CD4-positive, alpha-beta memory T cell (primary cell): Measurements from ENCODE around the gene SNX15. TPM values are rescaled to one million over a fixed set of nuclear protein-coding genes. Genes with fewer than 3 reads are reported as not detected.
"Not testable (repeated sequence)": the region's sequence is repeated elsewhere in the genome, so short reads cannot be mapped to it uniquely, and the experiment has no call there.

Experiments used
- CTCF ChIA-PET: fragments of 350-600 bp; sonication (Branson Sonifier 250); formaldehyde crosslinking; loops from one replicate; lab custom pipeline; 2021; ENCODE audit warnings: inconsistent platforms; ENCODE audit not compliant: partially characterized antibody; lab: Charles Lee
- POLR2A ChIA-PET: fragments of 350-600 bp; sonication (Branson Sonifier 250); formaldehyde crosslinking; loops from one replicate; lab custom pipeline; 2021; ENCODE audit not compliant: partially characterized antibody; lab: Charles Lee
- DNase-seq, 5 donors: peaks; one replicate each; pipeline versions ENCODE4 v3.0.0 to v3.0.0-alpha.2; 2020 to 2022; ENCODE audit warnings: mixed read lengths in 1 of 5
- H3K27ac ChIP-seq: one replicate; pipeline ENCODE4 v1.7.0; 2013; ENCODE audit warnings: low read depth, low read length
- H3K27me3 ChIP-seq: 2 replicates; pipeline ENCODE4 v1.7.0; 2013; ENCODE audit warnings: mild to moderate bottlenecking, low read length, moderate library complexity; ENCODE audit not compliant: insufficient read depth
- H3K36me3 ChIP-seq: 2 replicates; pipeline ENCODE4 v1.7.0; 2013; ENCODE audit warnings: mild to moderate bottlenecking, low read length, moderate library complexity; ENCODE audit not compliant: insufficient read depth
- H3K4me1 ChIP-seq: 2 replicates; pipeline ENCODE4 v1.7.0; 2013; ENCODE audit warnings: mild to moderate bottlenecking, low read length, moderate library complexity; ENCODE audit not compliant: insufficient read depth
- H3K4me3 ChIP-seq, 2 donors: one replicate each; pipeline ENCODE4 v1.7.0; 2013; ENCODE audit warnings: low read length in 2 of 2, mild to moderate bottlenecking in 1 of 2
- H3K9me3 ChIP-seq, 2 donors: one replicate each; pipeline ENCODE4 v1.7.0; 2013; ENCODE audit warnings: low read length in 2 of 2, control low read depth in 1 of 2; ENCODE audit not compliant: control insufficient read depth in 1 of 2
- H3K27ac Mint-ChIP-seq, 7 donors: one replicate each; pipeline ENCODE4 v1.8.0; 2020 to 2021; ENCODE audit warnings: mixed read lengths in 7 of 7, mild to moderate bottlenecking in 6 of 7, inconsistent platforms in 3 of 7, moderate library complexity in 3 of 7
- H3K27me3 Mint-ChIP-seq, 2 donors: one replicate each; pipeline ENCODE4 v1.8.0; 2020 to 2021; ENCODE audit warnings: mixed read lengths in 2 of 2
- H3K36me3 Mint-ChIP-seq, 2 donors: one replicate each; pipeline ENCODE4 v1.8.0; 2020 to 2021; ENCODE audit warnings: mixed read lengths in 2 of 2, inconsistent platforms in 1 of 2, mild to moderate bottlenecking in 1 of 2
- H3K4me1 Mint-ChIP-seq, 4 donors: one replicate each; pipeline ENCODE4 v1.8.0; 2020 to 2021; ENCODE audit warnings: mixed read lengths in 4 of 4, mild to moderate bottlenecking in 1 of 4
- H3K4me3 Mint-ChIP-seq, 8 donors: one replicate each; pipeline ENCODE4 v1.8.0; 2020 to 2021; ENCODE audit warnings: mixed read lengths in 8 of 8, mild to moderate bottlenecking in 7 of 8, moderate library complexity in 6 of 8, inconsistent platforms in 3 of 8
- H3K9me3 Mint-ChIP-seq, 8 donors: one replicate each; pipeline ENCODE4 v1.8.0; 2020 to 2021; ENCODE audit warnings: mixed read lengths in 8 of 8, mild to moderate bottlenecking in 5 of 8, inconsistent platforms in 3 of 8, moderate library complexity in 1 of 8
- intact Hi-C: fragments of 100-400 bp; cut with micrococcal nuclease; formaldehyde crosslinking; loops from one replicate; pipeline ENCODE4 v1.15.1; 2023
- polyA plus RNA-seq, 2 donors: library from polyadenylated mRNA; unstranded; fragments of 300-500 nt; fragmentation: Illumina TruSeq; gene quantifications; one replicate each; pipeline ENCODE4 v1.2.3, GENCODE V29; 2021
- total RNA-seq, 2 experiments: library from RNA; stranded (reverse); gene quantifications; one replicate each; pipeline ENCODE4 v1.2.3, GENCODE V29; 2021

The SNX15 gene
- total and polyA plus RNA-seq, 4 experiments from 2014 or later = 19.8 to 26.7 (median 23.9) TPM

- Mint-ChIP-seq H3K4me3 (peak overlapping the region; percentile 88 to 97 (median 92)), H3K36me3 (peaks cover 0 to 7% of the 10 kb centered on the region in 2 donors), H3K4me1 (peaks cover 13 to 28% (median 23%) of the 10 kb centered on the region in 4 donors), H3K9me3 (no peaks in the 10 kb centered on the region), H3K27ac (peak overlapping the region; percentile 85 to 96 (median 93)), H3K27me3 (no peaks in the 10 kb centered on the region)
- no peak for DNase-seq
- Histone ChIP-seq H3K27ac (peak overlapping the region; percentile 98), H3K27me3 (no peaks in the 10 kb centered on the region), H3K9me3 (no peaks in the 10 kb centered on the region), H3K36me3 (peaks cover 6% of the 10 kb centered on the region), H3K4me1 (peaks cover 23% of the 10 kb centered on the region), H3K4me3 (peak overlapping the region; percentile 52 to 97)
- CTCF ChIA-PET = interaction anchor here (0.8 to 7.1 kb wide), 20 partner anchors 9 to 579 kb away, joined by 3 to 65 read pairs (median 4); partner anchors contain the start of genes BATF2, CDC42BPG, CDCA5 and FAU
- POLR2A ChIA-PET = interaction anchor here (0.8 to 3.3 kb wide), 27 partner anchors 10 to 1358 kb away, joined by 3 to 21 read pairs (median 4); partner anchors contain the start of genes CAPN1, FAU, MAJIN and MRPL49
- intact Hi-C loops = loop anchor here (1.0 to 5.0 kb wide), 4 partner anchors 13 to 227 kb away; partner anchors contain the start of gene SNX15
Measured at GRCh38 chr11:65014726-65015227, 12.5 kb upstream of the SNX15 start.

- intact Hi-C loops = no loop called here
- no peak overlapping the region for H3K4me3 ChIP-seq
- H3K27ac ChIP-seq = no peak overlapping the region
- Mint-ChIP-seq H3K4me3 (peak overlapping the region in 1 of 8 donors; percentile 40), H3K9me3 (no peaks in the 10 kb centered on the region), H3K27me3 (no peaks in the 10 kb centered on the region), H3K27ac (peak overlapping the region in 5 of 7 donors; percentile 24 to 71 (median 46)), H3K4me1 (peaks cover 13 to 28% (median 23%) of the 10 kb centered on the region in 4 donors), H3K36me3 (peaks cover 0 to 9% of the 10 kb centered on the region in 2 donors)
- peaks cover 10% of the 10 kb centered on the region for H3K36me3 ChIP-seq
- POLR2A ChIA-PET = interaction anchor here (1.0 kb wide), 1 partner anchor 24 kb away, joined by 3 read pairs; the partner anchor contains the start of gene SAC3D1
- no peaks in the 10 kb centered on the region for H3K27me3 ChIP-seq
- no peak for DNase-seq
- peaks cover 23% of the 10 kb centered on the region for H3K4me1 ChIP-seq
- CTCF ChIA-PET = no interaction called here
- H3K9me3 ChIP-seq = no peaks in the 10 kb centered on the region
Measured at GRCh38 chr11:65016705-65017104, 10.5 kb upstream of the SNX15 start.

- ChIA-PET POLR2A (interaction anchor here (0.6 to 1.0 kb wide), 4 partner anchors 9 to 104 kb away, joined by 3 to 4 read pairs (median 4); partner anchors contain the start of genes CDCA5, FAU, MRPL49 and SAC3D1), CTCF (interaction anchor here (0.8 to 1.3 kb wide), 2 partner anchors 65 to 93 kb away, joined by 3 read pairs; no protein-coding TSS in a partner anchor)
- no peak for DNase-seq
- H3K4me1 Mint-ChIP-seq = peaks cover 13 to 32% (median 23%) of the 10 kb centered on the region in 4 donors
- H3K36me3 ChIP-seq = peaks cover 10% of the 10 kb centered on the region
- H3K9me3 ChIP-seq = no peaks in the 10 kb centered on the region
- no peaks in the 10 kb centered on the region for H3K9me3 Mint-ChIP-seq
- peak overlapping the region in 3 of 7 donors; percentile 17 to 60 (median 42) for H3K27ac Mint-ChIP-seq
- no peak overlapping the region for H3K4me3 Mint-ChIP-seq
- H3K4me3 ChIP-seq = no peak overlapping the region
- peaks cover 0 to 10% of the 10 kb centered on the region in 2 donors for H3K36me3 Mint-ChIP-seq
- H3K27me3 Mint-ChIP-seq = no peaks in the 10 kb centered on the region
- H3K4me1 ChIP-seq = peaks cover 22% of the 10 kb centered on the region
- intact Hi-C loops = no loop called here
- no peaks in the 10 kb centered on the region for H3K27me3 ChIP-seq
- no peak overlapping the region for H3K27ac ChIP-seq
Measured at GRCh38 chr11:65017937-65018336, 9.3 kb upstream of the SNX15 start.

GRCh38 chr11:65019824-65020223 is 7.4 kb upstream of the SNX15 start:
- no peak for DNase-seq
- POLR2A ChIA-PET = no interaction called here
- H3K4me1 Mint-ChIP-seq = peaks cover 7 to 23% (median 13%) of the 10 kb centered on the region in 4 donors
- H3K4me3 Mint-ChIP-seq = peak overlapping the region in 1 of 8 donors; percentile 64
- intact Hi-C loops = no loop called here
- H3K27ac Mint-ChIP-seq = no peak overlapping the region
- Histone ChIP-seq H3K27me3 (no peaks in the 10 kb centered on the region), H3K27ac (no peak overlapping the region), H3K4me1 (peaks cover 14% of the 10 kb centered on the region), H3K36me3 (peaks cover 10% of the 10 kb centered on the region), H3K9me3 (no peaks in the 10 kb centered on the region), H3K4me3 (no peak overlapping the region)
- CTCF ChIA-PET = no interaction called here
- H3K36me3 Mint-ChIP-seq = peaks cover 0 to 6% of the 10 kb centered on the region in 2 donors
- no peaks in the 10 kb centered on the region for H3K9me3 Mint-ChIP-seq
- H3K27me3 Mint-ChIP-seq = no peaks in the 10 kb centered on the region

- DNase-seq = no peak
- Histone ChIP-seq H3K4me3 (no peak overlapping the region), H3K9me3 (no peaks in the 10 kb centered on the region), H3K27me3 (no peaks in the 10 kb centered on the region), H3K27ac (no peak overlapping the region), H3K36me3 (peaks cover 10% of the 10 kb centered on the region), H3K4me1 (peaks cover 6% of the 10 kb centered on the region)
- ChIA-PET POLR2A (interaction anchor here (0.9 kb wide), 1 partner anchor 55 kb away, joined by 3 read pairs; no protein-coding TSS in a partner anchor), CTCF (no interaction called here)
- Mint-ChIP-seq H3K9me3 (no peaks in the 10 kb centered on the region), H3K27me3 (no peaks in the 10 kb centered on the region), H3K27ac (no peak overlapping the region), H3K36me3 (peaks cover 0 to 6% of the 10 kb centered on the region in 2 donors), H3K4me1 (peaks cover 3 to 15% (median 9%) of the 10 kb centered on the region in 4 donors), H3K4me3 (no peak overlapping the region)
- intact Hi-C loops = no loop called here
Measured at GRCh38 chr11:65021003-65021402, 6.2 kb upstream of the SNX15 start.

GRCh38 chr11:65021509-65021908 is 5.7 kb upstream of the SNX15 start:
- ChIA-PET POLR2A (interaction anchor here (0.9 kb wide), 1 partner anchor 55 kb away, joined by 3 read pairs; no protein-coding TSS in a partner anchor), CTCF (no interaction called here)
- no peaks in the 10 kb centered on the region for H3K9me3 Mint-ChIP-seq
- H3K4me1 Mint-ChIP-seq = peaks cover 1 to 11% (median 5%) of the 10 kb centered on the region in 4 donors
- H3K36me3 Mint-ChIP-seq = peaks cover 0 to 4% of the 10 kb centered on the region in 2 donors
- H3K9me3 ChIP-seq = no peaks in the 10 kb centered on the region
- no peak overlapping the region for H3K27ac Mint-ChIP-seq
- peaks cover 10% of the 10 kb centered on the region for H3K36me3 ChIP-seq
- H3K4me3 Mint-ChIP-seq = no peak overlapping the region
- intact Hi-C loops = no loop called here
- H3K4me1 ChIP-seq = peaks cover 4% of the 10 kb centered on the region
- no peak for DNase-seq
- no peaks in the 10 kb centered on the region for H3K27me3 Mint-ChIP-seq
- no peak overlapping the region for H3K27ac ChIP-seq
- no peak overlapping the region for H3K4me3 ChIP-seq
- H3K27me3 ChIP-seq = no peaks in the 10 kb centered on the region

GRCh38 chr11:65023502-65023901 is 3.7 kb upstream of the SNX15 start:
- H3K36me3 ChIP-seq, intact Hi-C loops, H3K9me3 Mint-ChIP-seq, H3K9me3 ChIP-seq, DNase-seq, H3K27me3 Mint-ChIP-seq, H3K27ac ChIP-seq, H3K4me3 ChIP-seq, H3K36me3 Mint-ChIP-seq, H3K27me3 ChIP-seq, H3K4me3 Mint-ChIP-seq: not testable (repeated sequence)
- CTCF ChIA-PET = interaction anchor here (10.2 kb wide), 1 partner anchor 10 kb away, joined by 65 read pairs; the partner anchor contains the start of gene ARL2
- peaks cover 9 to 27% (median 15%) of the 10 kb centered on the region in 4 donors for H3K4me1 Mint-ChIP-seq
- peak overlapping the region in 1 of 7 donors; percentile 54 for H3K27ac Mint-ChIP-seq
- POLR2A ChIA-PET = interaction anchor here (1.6 kb wide), 1 partner anchor 13 kb away, joined by 3 read pairs; no protein-coding TSS in a partner anchor
- H3K4me1 ChIP-seq = peaks cover 17% of the 10 kb centered on the region
